Endodermal cell (in vitro differentiated cells): ENCODE measurements around the gene MTHFD2L. TPM values are rescaled to one million over a fixed set of nuclear protein-coding genes. Genes with fewer than 3 reads are reported as not detected.

ENCODE experiments used
- DNase-seq: peaks from one replicate; pipeline ENCODE4 v3.0.0-alpha.2; 2017
- H3K27ac ChIP-seq: 2 replicates; pipeline ENCODE4 v1.5.1; 2013; ENCODE audit warnings: mild to moderate bottlenecking, low read depth, low read length, moderate library complexity
- H3K27me3 ChIP-seq: 2 replicates; pipeline ENCODE4 v1.6.1; 2013; ENCODE audit warnings: mild to moderate bottlenecking, low read length, moderate library complexity; ENCODE audit not compliant: insufficient read depth, control insufficient read depth, poor library complexity, severe bottlenecking
- H3K36me3 ChIP-seq: 2 replicates; pipeline ENCODE4 v1.7.0; 2013; ENCODE audit warnings: mild to moderate bottlenecking, low read length, moderate library complexity; ENCODE audit not compliant: control insufficient read depth, insufficient read depth
- H3K4me1 ChIP-seq: one replicate; pipeline ENCODE4 v1.7.0; 2013; ENCODE audit warnings: low read length; ENCODE audit not compliant: control insufficient read depth, insufficient read depth
- H3K4me3 ChIP-seq: 2 replicates; pipeline ENCODE4 v1.5.1; 2013; ENCODE audit warnings: mild to moderate bottlenecking, low read length, moderate library complexity
- H3K9ac ChIP-seq: 2 replicates; pipeline ENCODE4 v1.6.1; 2013; ENCODE audit warnings: mild to moderate bottlenecking, low read length, moderate library complexity; ENCODE audit not compliant: poor library complexity, severe bottlenecking; ENCODE audit errors: extremely low read depth
- H3K9me3 ChIP-seq: 2 replicates; pipeline ENCODE4 v1.6.1; 2013; ENCODE audit warnings: mild to moderate bottlenecking, low read length, moderate library complexity; ENCODE audit not compliant: control insufficient read depth
- H3K27ac Mint-ChIP-seq: 2 replicates; pipeline ENCODE4 v1.8.0; 2020; ENCODE audit warnings: mixed read lengths
- H3K27me3 Mint-ChIP-seq: 2 replicates; pipeline ENCODE4 v1.8.0; 2021; ENCODE audit warnings: mild to moderate bottlenecking, mixed read lengths; ENCODE audit not compliant: insufficient read depth
- H3K36me3 Mint-ChIP-seq: 2 replicates; pipeline ENCODE4 v1.8.0; 2020; ENCODE audit warnings: low read depth, mixed read lengths
- H3K4me1 Mint-ChIP-seq: 2 replicates; pipeline ENCODE4 v1.8.0; 2020; ENCODE audit warnings: mixed read lengths
- H3K4me3 Mint-ChIP-seq: 2 replicates; pipeline ENCODE4 v1.8.0; 2020; ENCODE audit warnings: mild to moderate bottlenecking, moderate library complexity, mixed read lengths
- H3K9me3 Mint-ChIP-seq: 2 replicates; pipeline ENCODE4 v1.8.0; 2020; ENCODE audit warnings: mild to moderate bottlenecking, mixed read lengths
- CTCF ChIP-seq: fragments of 200-600 bp; sonication (generic); conservative IDR thresholded peaks from 2 replicates; pipeline ENCODE4 v1.5.0; 2021; ENCODE audit warnings: antibody characterized with exemption, mild to moderate bottlenecking
- WGBS, 2 experiments: methylation state at CpG; one replicate each; pipeline versions ENCODE4 v1.1.5 to v1.1.7; 2013; ENCODE audit warnings: missing lambda C conversion rate in 2 of 2, mixed read lengths in 1 of 2; ENCODE audit not compliant: insufficient coverage in 1 of 2, insufficient read length in 1 of 2; 5-methylcytosine and 5-hydroxymethylcytosine counted together
- total RNA-seq, 2 donors: library from RNA; stranded (reverse); fragmentation: NEBNext Ultra II Directional in 1 of 2; extraction: Animal tissue kit (Norgen Biotek cat#: 25700) in 1 of 2; gene quantifications; 2 replicates in 1 of 2; 3 replicates in 1 of 2; pipeline ENCODE4 v1.2.1, GENCODE V29; 2021

Gene MTHFD2L
- total RNA-seq, 2 donors from 2014 or later = 10.4 to 11.5 TPM

- H3K9me3 Mint-ChIP-seq = no peaks in the 10 kb centered on the region
- peaks cover 6% of the 10 kb centered on the region for H3K4me1 Mint-ChIP-seq
- WGBS, 2 experiments = 100% methylated on average over 1 of the region's 1 CpG; no CpG with 5 or more reads in 1 of the 2 experiments
- no peak overlapping the region for H3K27ac ChIP-seq
- no peaks in the 10 kb centered on the region for H3K27me3 ChIP-seq
- DNase-seq = no peak
- H3K9me3 ChIP-seq = no peaks in the 10 kb centered on the region
- no peak overlapping the region for H3K27ac Mint-ChIP-seq
- H3K36me3 ChIP-seq = no peaks in the 10 kb centered on the region
- no peaks in the 10 kb centered on the region for H3K4me1 ChIP-seq
- TF ChIP-seq CTCF = no peak
- no peaks in the 10 kb centered on the region for H3K27me3 Mint-ChIP-seq
- no peaks in the 10 kb centered on the region for H3K36me3 Mint-ChIP-seq
- no peak overlapping the region for H3K4me3 Mint-ChIP-seq
- H3K9ac ChIP-seq = no peak overlapping the region
- H3K4me3 ChIP-seq = no peak overlapping the region
These were observed 43.7 kb upstream of the MTHFD2L start for GRCh38 chr4:74114234-74114633.

GRCh38 chr4:74117024-74117534 is 40.8 kb upstream of the MTHFD2L start:
- H3K4me3 Mint-ChIP-seq = no peak overlapping the region
- H3K36me3 ChIP-seq = no peaks in the 10 kb centered on the region
- H3K9me3 Mint-ChIP-seq = no peaks in the 10 kb centered on the region
- WGBS, 2 experiments = 61 to 80% methylated on average over 3 of the region's 3 CpGs
- no peaks in the 10 kb centered on the region for H3K9me3 ChIP-seq
- no peak for TF ChIP-seq CTCF
- H3K27ac ChIP-seq = peak overlapping the region; percentile 75
- H3K4me1 ChIP-seq = no peaks in the 10 kb centered on the region
- no peaks in the 10 kb centered on the region for H3K27me3 Mint-ChIP-seq
- no peak overlapping the region for H3K4me3 ChIP-seq
- H3K27ac Mint-ChIP-seq = no peak overlapping the region
- no peak overlapping the region for H3K9ac ChIP-seq
- H3K27me3 ChIP-seq = no peaks in the 10 kb centered on the region
- H3K4me1 Mint-ChIP-seq = no peaks in the 10 kb centered on the region
- no peak for DNase-seq
- no peaks in the 10 kb centered on the region for H3K36me3 Mint-ChIP-seq

GRCh38 chr4:74118600-74119338 is 39.1 kb upstream of the MTHFD2L start:
- no peak for DNase-seq
- Histone ChIP-seq H3K4me1 (no peaks in the 10 kb centered on the region), H3K27me3 (no peaks in the 10 kb centered on the region), H3K9ac (no peak overlapping the region), H3K4me3 (no peak overlapping the region), H3K27ac (no peak overlapping the region), H3K9me3 (no peaks in the 10 kb centered on the region), H3K36me3 (no peaks in the 10 kb centered on the region)
- H3K27me3 Mint-ChIP-seq = no peaks in the 10 kb centered on the region
- H3K4me1 Mint-ChIP-seq = no peaks in the 10 kb centered on the region
- H3K36me3 Mint-ChIP-seq = no peaks in the 10 kb centered on the region
- no peaks in the 10 kb centered on the region for H3K9me3 Mint-ChIP-seq
- no peak overlapping the region for H3K4me3 Mint-ChIP-seq
- H3K27ac Mint-ChIP-seq = no peak overlapping the region
- no peak for TF ChIP-seq CTCF
- 94 to 100% methylated on average over 4 to 6 of the region's 6 CpGs for WGBS, 2 experiments
